ENCODE data around the gene PABPN1.

PABPN1 gene

GRCh38 chr14:23346693-23347405 is 25.6 kb downstream of the PABPN1 start:
- Histone ChIP-seq H3K36me3 (ENCODE audit: low read depth) (no peaks in the 10 kb centered on the region), H3K4me3 (ENCODE audit: severe bottlenecking) (no peak overlapping the region), H3K27me3 (ENCODE audit: insufficient read depth, poor library complexity, severe bottlenecking) (no peaks in the 10 kb centered on the region), H3K27ac (ENCODE audit: poor library complexity, severe bottlenecking) (no peak overlapping the region), H3K9me3 (ENCODE audit: severe bottlenecking) (no peaks in the 10 kb centered on the region), H3K4me1 (ENCODE audit: insufficient read depth, poor library complexity, severe bottlenecking) (no peaks in the 10 kb centered on the region)
- ATAC-seq (ENCODE audit: low read depth) (no peak), DNase-seq (ENCODE audit: low spot score) (no peak)
- TF ChIP-seq CTCF (IDR thresholded peaks at IDR 0.05; ENCODE audit: poor library complexity, severe bottlenecking) = no peak

GRCh38 chr14:23347406-23348296 is 26.4 kb downstream of the PABPN1 start:
- no peaks in the 10 kb centered on the region for H3K36me3 ChIP-seq (ENCODE audit: low read depth)
- H3K27ac ChIP-seq (ENCODE audit: poor library complexity, severe bottlenecking) = no peak overlapping the region
- no peaks in the 10 kb centered on the region for H3K4me1 ChIP-seq (ENCODE audit: insufficient read depth, poor library complexity, severe bottlenecking)
- no peaks in the 10 kb centered on the region for H3K27me3 ChIP-seq (ENCODE audit: insufficient read depth, poor library complexity, severe bottlenecking)
- DNase-seq (ENCODE audit: low spot score) = no peak
- ATAC-seq (ENCODE audit: low read depth) = no peak
- no peak overlapping the region for H3K4me3 ChIP-seq (ENCODE audit: severe bottlenecking)
- H3K9me3 ChIP-seq (ENCODE audit: severe bottlenecking) = no peaks in the 10 kb centered on the region
- TF ChIP-seq CTCF (IDR thresholded peaks at IDR 0.05; ENCODE audit: poor library complexity, severe bottlenecking) = no peak

- no peak for DNase-seq (ENCODE audit: low spot score)
- Histone ChIP-seq H3K27me3 (ENCODE audit: insufficient read depth, poor library complexity, severe bottlenecking) (no peaks in the 10 kb centered on the region), H3K36me3 (ENCODE audit: low read depth) (no peaks in the 10 kb centered on the region), H3K9me3 (ENCODE audit: severe bottlenecking) (no peaks in the 10 kb centered on the region), H3K4me1 (ENCODE audit: insufficient read depth, poor library complexity, severe bottlenecking) (no peaks in the 10 kb centered on the region), H3K4me3 (ENCODE audit: severe bottlenecking) (no peak overlapping the region), H3K27ac (ENCODE audit: poor library complexity, severe bottlenecking) (no peak overlapping the region)
- no peak for TF ChIP-seq CTCF (IDR thresholded peaks at IDR 0.05; ENCODE audit: poor library complexity, severe bottlenecking)
- no peak for ATAC-seq (ENCODE audit: low read depth)
Observed at GRCh38 chr14:23348297-23348655, 27.0 kb downstream of the PABPN1 start.

GRCh38 chr14:23349156-23349845 is 28.0 kb downstream of the PABPN1 start:
- Histone ChIP-seq H3K27ac (ENCODE audit: poor library complexity, severe bottlenecking) (no peak overlapping the region), H3K4me1 (ENCODE audit: insufficient read depth, poor library complexity, severe bottlenecking) (no peaks in the 10 kb centered on the region), H3K36me3 (ENCODE audit: low read depth) (no peaks in the 10 kb centered on the region), H3K4me3 (ENCODE audit: severe bottlenecking) (no peak overlapping the region), H3K9me3 (ENCODE audit: severe bottlenecking) (no peaks in the 10 kb centered on the region), H3K27me3 (ENCODE audit: insufficient read depth, poor library complexity, severe bottlenecking) (no peaks in the 10 kb centered on the region)
- ATAC-seq (ENCODE audit: low read depth) (no peak), DNase-seq (ENCODE audit: low spot score) (no peak)
- TF ChIP-seq CTCF (IDR thresholded peaks at IDR 0.05; ENCODE audit: poor library complexity, severe bottlenecking) = no peak

Data from RWPE2 (cell line).